GM12878 (cell line): ENCODE results near the gene MAD1L1. TPM values are rescaled to one million over a fixed set of nuclear protein-coding genes. Genes with fewer than 3 reads are reported as not detected.

Experiments used
- ATAC-seq: fragments of 200-7000 bp; cut with Tn5 transposase; 3 replicates; pipeline ENCODE4 v1.9.1; 2020; ENCODE audit warnings: mild to moderate bottlenecking, moderate library complexity
- BruUV-seq: library from RNA; stranded (reverse); fragments of 400-500 nt; replicated peaks from 2 replicates; lab custom pipeline; 2021; lab: Mats Ljungman, UMichigan
- CTCF ChIA-PET: fragments of 300-600 bp; sonication (Branson Sonifier 250); formaldehyde crosslinking; extraction: SDS; loops from one replicate; lab custom pipeline; 2021; ENCODE audit warnings: inconsistent platforms; lab: Yijun Ruan, JAX
- POLR2A ChIA-PET: fragments of 350-600 bp; formaldehyde crosslinking; extraction: SDS; loops from one replicate; lab custom pipeline; 2021; ENCODE audit warnings: inconsistent platforms; lab: Charles Lee
- RAD21 ChIA-PET: fragments of 300-600 bp; sonication (Branson Sonifier 250); formaldehyde crosslinking; loops from one replicate; lab custom pipeline; 2023; ENCODE audit warnings: antibody characterized with exemption; ENCODE audit not compliant: unreplicated experiment; lab: Charles Lee
- SMC1A ChIA-PET: fragments of 300-600 bp; sonication (Branson Sonifier 250); formaldehyde crosslinking; loops from one replicate; lab custom pipeline; 2023; ENCODE audit not compliant: unreplicated experiment, uncharacterized antibody; lab: Charles Lee
- DNase-seq: peaks from one replicate; pipeline ENCODE4 v3.0.0-alpha.2; 2011; ENCODE audit warnings: low read depth, low spot score
- FAIRE-seq: peaks from 3 replicates; lab custom pipeline; 2011; peaks lifted over from hg19 to GRCh38; lab: Jason Lieb, UNC
- H2AFZ ChIP-seq: 2 replicates; pipeline ENCODE4 v1.6.0; 2011; ENCODE audit warnings: low read depth, low read length, control low read depth; ENCODE audit not compliant: control insufficient read depth
- H3K27ac ChIP-seq: 2 replicates; pipeline ENCODE4 v1.5.1; 2011; ENCODE audit warnings: control low read depth; ENCODE audit not compliant: control insufficient read depth, insufficient read depth
- H3K27me3 ChIP-seq, 2 experiments: replicated peaks in 1 of 2; 2 replicates each; pipeline versions ENCODE4 v1.6.0 to v1.6.1; 2011; ENCODE audit warnings: low read length in 1 of 2; ENCODE audit not compliant: control insufficient read depth in 2 of 2, insufficient read depth in 2 of 2
- H3K36me3 ChIP-seq, 2 experiments: 2 replicates each; pipeline ENCODE4 v1.5.1; 2011; ENCODE audit warnings: low read length in 1 of 2; ENCODE audit not compliant: control insufficient read depth in 2 of 2, insufficient read depth in 2 of 2
- H3K4me1 ChIP-seq: 2 replicates; pipeline ENCODE4 v1.6.1; 2011; ENCODE audit warnings: mild to moderate bottlenecking, low read length, moderate library complexity, mixed read lengths; ENCODE audit not compliant: control insufficient read depth, insufficient read depth
- H3K4me2 ChIP-seq: 2 replicates; pipeline ENCODE4 v1.6.0; 2011; ENCODE audit warnings: control low read depth; ENCODE audit not compliant: control insufficient read depth, insufficient read depth
- H3K4me3 ChIP-seq: fragments of 200-600 bp; sonication (generic); 2 replicates; pipeline ENCODE4 v1.5.1; 2016
- H3K79me2 ChIP-seq: 2 replicates; pipeline ENCODE4 v1.6.0; 2011; ENCODE audit warnings: low read length; ENCODE audit not compliant: control insufficient read depth, insufficient read depth
- H3K9ac ChIP-seq: 2 replicates; pipeline ENCODE4 v1.8.0; 2011; ENCODE audit warnings: low read length, control low read depth, mixed read lengths; ENCODE audit not compliant: control insufficient read depth, insufficient read depth
- H3K9me3 ChIP-seq: replicated peaks from 3 replicates; pipeline ENCODE4 v1.5.1; 2011; ENCODE audit warnings: mild to moderate bottlenecking, low read length; ENCODE audit not compliant: control insufficient read depth, insufficient read depth
- H4K20me1 ChIP-seq: 2 replicates; pipeline ENCODE4 v1.6.0; 2011; ENCODE audit not compliant: control insufficient read depth, insufficient read depth
- CREB1 ChIP-seq: IDR thresholded peaks from 2 replicates; pipeline ENCODE4 v1.6.1; 2012; ENCODE audit warnings: low read depth, mild to moderate bottlenecking, inconsistent platforms
- EED ChIP-seq: sonication (generic); IDR thresholded peaks from 2 replicates; pipeline ENCODE4 v1.6.1; 2016; ENCODE audit warnings: antibody characterized with exemption, low read depth
- GABPA ChIP-seq: IDR thresholded peaks from 2 replicates; pipeline ENCODE4 v1.6.1; 2014; ENCODE audit warnings: antibody characterized with exemption, low read depth, mild to moderate bottlenecking, inconsistent platforms
- HDAC6 ChIP-seq: fragments of 200-600 bp; sonication (generic); IDR thresholded peaks from one replicate; pipeline ENCODE4 v1.8.0; 2017; ENCODE audit warnings: antibody characterized with exemption; ENCODE audit not compliant: unreplicated experiment
- KLF5 ChIP-seq: fragments of 450-650 bp; IDR thresholded peaks from 2 replicates; pipeline ENCODE4 v1.6.1; 2014; ENCODE audit warnings: mild to moderate bottlenecking; ENCODE audit not compliant: partially characterized antibody
- MYC ChIP-seq: IDR thresholded peaks from 2 replicates; pipeline ENCODE4 v1.6.1; 2011; ENCODE audit warnings: mild to moderate bottlenecking, low read length, moderate library complexity, inconsistent platforms; ENCODE audit not compliant: insufficient read depth, insufficient replicate concordance, insufficient read length, severe bottlenecking
- NR2C1 ChIP-seq: fragments of 450-650 bp; IDR thresholded peaks from 2 replicates; pipeline ENCODE4 v1.6.1; 2017; ENCODE audit warnings: antibody characterized with exemption, mild to moderate bottlenecking, moderate library complexity
- NR2F1 ChIP-seq: fragments of 450-650 bp; conservative IDR thresholded peaks from 2 replicates; pipeline ENCODE4 v1.6.1; 2017; ENCODE audit warnings: mild to moderate bottlenecking
- RFX5 ChIP-seq: IDR thresholded peaks from 2 replicates; pipeline ENCODE4 v1.6.1; 2011; ENCODE audit warnings: low read depth, low read length, improper control_type of control experiment
- SMAD5 ChIP-seq: IDR thresholded peaks from 2 replicates; pipeline ENCODE4 v1.6.1; 2016; ENCODE audit warnings: antibody characterized with exemption, low read depth
- TAF1 ChIP-seq: IDR thresholded peaks from 2 replicates; pipeline ENCODE4 v1.6.1; 2011; ENCODE audit warnings: mild to moderate bottlenecking, low read depth, low read length, borderline replicate concordance
- WGBS: methylation state at CpG from one replicate; pipeline ENCODE4 v1.1.6; 2016; ENCODE audit warnings: low lambda C conversion rate; ENCODE audit not compliant: insufficient replicate concordance, insufficient coverage; ENCODE audit errors: missing lambda C conversion rate; 5-methylcytosine and 5-hydroxymethylcytosine counted together
- in situ Hi-C: fragments of 300-500 bp; cut with MboI; formaldehyde crosslinking; loops from 9 replicates; pipeline ENCODE4 v1.14.3; 2018; ENCODE audit warnings: mixed read lengths
- intact Hi-C: fragments of 100-400 bp; cut with micrococcal nuclease; formaldehyde crosslinking; loops from one replicate; pipeline ENCODE4 v1.14.2; 2022; ENCODE audit not compliant: unreplicated experiment
- polyA plus RNA-seq, 11 experiments: library from polyadenylated mRNA; depleted of rRNA in 4 of 11; unstranded in 6 of 11; stranded (reverse) in 5 of 11; fragments of >200 nt; fragmentation: Nextera tagmentation in 4 of 11; fragmentation: Illumina TruSeq in 1 of 11; extraction: Ambion mirVana in 4 of 11; extraction: Trizol in 1 of 11; gene quantifications; 1 replicate in 1 of 11; 2 replicates in 10 of 11; pipeline versions ENCODE4 v1.2.1 to v1.2.3, GENCODE V29; 2011 to 2016; ENCODE audit warnings: inconsistent platforms in 2 of 11, missing spikeins in 2 of 11, low read depth in 1 of 11
- total RNA-seq, 4 experiments: library from RNA; depleted of rRNA in 3 of 4; stranded (reverse); fragments of >200 nt in 3 of 4; fragmentation: Illumina TruSeq in 1 of 4; extraction: Trizol in 1 of 4; gene quantifications; 2 replicates each; pipeline versions ENCODE4 v1.2.1 to v1.2.3, GENCODE V29; 2013 to 2021
- TF ChIP-seq, protein P1 (sequence below): fragments of 450-650 bp; IDR thresholded peaks from 2 replicates; pipeline ENCODE4 v1.6.1; 2017; ENCODE audit warnings: mild to moderate bottlenecking, low read depth, inconsistent platforms; ENCODE audit not compliant: poor library complexity, severe bottlenecking

The MAD1L1 gene
- total and polyA plus RNA-seq, 10 of the 15 experiments (the other 5 are each of a cell fraction or from before 2014, with no cell fraction given): 2.2 to 76.8 (median 38.3) TPM

DNA sequence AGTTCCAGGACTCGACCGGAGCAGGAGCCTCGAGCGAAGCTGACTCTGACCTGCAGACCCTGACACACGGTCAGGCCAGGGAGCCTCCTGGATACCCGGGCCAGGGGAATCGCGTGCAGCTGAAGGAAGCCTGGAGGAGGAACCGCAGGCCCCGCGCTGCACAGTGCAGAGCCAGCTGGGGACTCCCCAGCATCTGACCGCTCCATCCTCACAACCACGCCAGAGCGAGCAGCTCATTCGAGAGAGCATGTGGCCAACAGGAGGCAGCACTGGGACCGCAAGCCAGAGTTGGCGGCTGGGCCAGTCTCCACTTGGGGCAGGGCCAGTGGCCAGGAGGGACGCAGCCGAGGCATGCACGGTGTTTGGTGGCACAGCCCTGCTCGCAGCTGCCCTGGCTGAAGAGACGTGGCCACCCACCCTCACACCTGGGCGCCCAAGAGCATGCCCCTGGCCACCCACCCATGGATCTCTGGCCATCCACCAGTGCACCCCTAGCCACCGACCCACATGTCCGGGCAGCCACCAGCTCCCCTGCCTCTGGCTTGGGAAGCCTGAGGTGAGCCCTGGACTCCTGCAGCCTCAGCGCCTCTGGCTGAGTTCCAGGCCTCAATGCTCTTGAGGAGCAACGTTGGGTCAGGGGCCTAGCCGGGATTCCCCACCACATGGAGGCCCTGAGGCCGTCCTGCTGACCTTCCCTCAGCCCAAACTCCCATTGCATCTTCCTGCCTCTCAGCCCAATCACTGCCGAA lies 348.7 kb downstream of the MAD1L1 start:
- DNase-seq (no peak), FAIRE-seq (no peak), ATAC-seq (no peak)
- no peaks in the 10 kb centered on the region for H3K27me3 ChIP-seq
- no peaks in the 10 kb centered on the region; the same call in 2 of the 3 replicates for H3K9me3 ChIP-seq
- CTCF ChIA-PET: no interaction called here
- TF ChIP-seq NR2F1 (no peak), CREB1 (no peak), NR2C1 (no peak), SMAD5 (no peak), HDAC6 (no peak), TAF1 (no peak), KLF5 (no peak), RFX5 (no peak), MYC (no peak), GABPA (no peak), EED (no peak)
- TF ChIP-seq, protein P1, sequence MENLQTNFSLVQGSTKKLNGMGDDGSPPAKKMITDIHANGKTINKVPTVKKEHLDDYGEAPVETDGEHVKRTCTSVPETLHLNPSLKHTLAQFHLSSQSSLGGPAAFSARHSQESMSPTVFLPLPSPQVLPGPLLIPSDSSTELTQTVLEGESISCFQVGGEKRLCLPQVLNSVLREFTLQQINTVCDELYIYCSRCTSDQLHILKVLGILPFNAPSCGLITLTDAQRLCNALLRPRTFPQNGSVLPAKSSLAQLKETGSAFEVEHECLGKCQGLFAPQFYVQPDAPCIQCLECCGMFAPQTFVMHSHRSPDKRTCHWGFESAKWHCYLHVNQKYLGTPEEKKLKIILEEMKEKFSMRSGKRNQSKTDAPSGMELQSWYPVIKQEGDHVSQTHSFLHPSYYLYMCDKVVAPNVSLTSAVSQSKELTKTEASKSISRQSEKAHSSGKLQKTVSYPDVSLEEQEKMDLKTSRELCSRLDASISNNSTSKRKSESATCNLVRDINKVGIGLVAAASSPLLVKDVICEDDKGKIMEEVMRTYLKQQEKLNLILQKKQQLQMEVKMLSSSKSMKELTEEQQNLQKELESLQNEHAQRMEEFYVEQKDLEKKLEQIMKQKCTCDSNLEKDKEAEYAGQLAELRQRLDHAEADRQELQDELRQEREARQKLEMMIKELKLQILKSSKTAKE: no peak
- H3K4me3 ChIP-seq: no peak overlapping the region
- 88% methylated on average over 28 of the region's 30 CpGs for WGBS
- RAD21 ChIA-PET: no interaction called here
- H3K36me3 ChIP-seq: peaks cover 9 to 28% of the 10 kb centered on the region in 2 experiments; a peak in 3 of 4 replicates
- no peaks in the 10 kb centered on the region for H4K20me1 ChIP-seq
- no peak overlapping the region for H2AFZ ChIP-seq
- BruUV-seq: no TSS peak
- SMC1A ChIA-PET: no interaction called here
- no peak overlapping the region for H3K4me2 ChIP-seq
- H3K27ac ChIP-seq: no peak overlapping the region
- in situ Hi-C loops: no loop called here
- POLR2A ChIA-PET: no interaction called here
- H3K79me2 ChIP-seq: no peaks in the 10 kb centered on the region
- intact Hi-C loops: no loop called here
- H3K9ac ChIP-seq: no peak overlapping the region
- H3K4me1 ChIP-seq: no peaks in the 10 kb centered on the region
